GM23338 (cell line): ENCODE data around the gene PKD1. TPM values are rescaled to one million over a fixed set of nuclear protein-coding genes. Genes with fewer than 3 reads are reported as not detected.
A peak's percentile ranks its signal among the peaks of the same experiment; 100 is the strongest.

Source experiments
- ATAC-seq: fragments of 200-7000 bp; cut with Tn5 transposase; 3 replicates; pipeline ENCODE4 v1.9.1; 2020
- DNase-seq: peaks from one replicate; pipeline ENCODE4 v3.0.0-alpha.2; 2015; ENCODE audit warnings: low spot score
- H2AFZ ChIP-seq: fragments of 200-600 bp; sonication (generic); 2 replicates; pipeline ENCODE4 v1.8.0; 2016; ENCODE audit warnings: antibody characterized with exemption, mild to moderate bottlenecking, moderate library complexity
- H3F3A ChIP-seq: fragments of 200-600 bp; sonication (generic); replicated peaks from 2 replicates; pipeline ENCODE4 v1.8.0; 2017; ENCODE audit warnings: antibody characterized with exemption, mixed run types, low read depth
- H3K27ac ChIP-seq: fragments of 200-600 bp; sonication (generic); 2 replicates; pipeline ENCODE4 v1.6.1; 2016; ENCODE audit warnings: low read depth
- H3K27me3 ChIP-seq: fragments of 200-600 bp; sonication (generic); 2 replicates; pipeline ENCODE4 v1.8.0; 2016; ENCODE audit warnings: mild to moderate bottlenecking, mixed run types, moderate library complexity; ENCODE audit not compliant: insufficient read depth
- H3K36me3 ChIP-seq: fragments of 200-600 bp; sonication (generic); 2 replicates; pipeline ENCODE4 v1.8.0; 2016; ENCODE audit warnings: mild to moderate bottlenecking; ENCODE audit not compliant: insufficient read depth
- H3K4me1 ChIP-seq: fragments of 200-600 bp; sonication (generic); 2 replicates; pipeline ENCODE4 v1.8.0; 2016; ENCODE audit warnings: mild to moderate bottlenecking, moderate library complexity; ENCODE audit not compliant: insufficient read depth
- H3K4me2 ChIP-seq: fragments of 200-600 bp; sonication (generic); 2 replicates; pipeline ENCODE4 v1.7.1; 2017; ENCODE audit warnings: mixed run types
- H3K4me3 ChIP-seq: fragments of 200-600 bp; sonication (generic); 2 replicates; pipeline ENCODE4 v1.6.1; 2016; ENCODE audit warnings: mixed run types
- H3K79me2 ChIP-seq: fragments of 200-600 bp; sonication (generic); replicated peaks from 2 replicates; pipeline ENCODE4 v1.8.0; 2017; ENCODE audit warnings: mild to moderate bottlenecking; ENCODE audit not compliant: insufficient read depth
- H3K9me2 ChIP-seq: fragments of 200-600 bp; sonication (generic); 2 replicates; pipeline ENCODE4 v1.8.0; 2017; ENCODE audit not compliant: insufficient read depth
- H4K20me1 ChIP-seq: fragments of 200-600 bp; sonication (generic); replicated peaks from 2 replicates; pipeline ENCODE4 v1.8.0; 2017; ENCODE audit warnings: mild to moderate bottlenecking; ENCODE audit not compliant: insufficient read depth
- H3K27ac Mint-ChIP-seq: 2 replicates; pipeline ENCODE4 v1.8.0; 2020; ENCODE audit warnings: inconsistent platforms, mild to moderate bottlenecking, moderate library complexity, mixed read lengths
- H3K27me3 Mint-ChIP-seq: 3 replicates; pipeline ENCODE4 v1.8.0; 2022; ENCODE audit warnings: low read depth, mild to moderate bottlenecking, moderate library complexity, mixed read lengths, inconsistent platforms; ENCODE audit not compliant: insufficient read depth, poor library complexity
- H3K36me3 Mint-ChIP-seq: 3 replicates; pipeline ENCODE4 v1.8.0; 2021; ENCODE audit warnings: low read depth, mild to moderate bottlenecking, inconsistent platforms, moderate library complexity, mixed read lengths
- H3K4me1 Mint-ChIP-seq: 3 replicates; pipeline ENCODE4 v1.8.0; 2020; ENCODE audit warnings: mild to moderate bottlenecking, inconsistent platforms, mixed read lengths
- H3K4me3 Mint-ChIP-seq: 3 replicates; pipeline ENCODE4 v1.8.0; 2021; ENCODE audit warnings: moderate library complexity, mild to moderate bottlenecking, inconsistent platforms, mixed read lengths
- H3K9me3 Mint-ChIP-seq: 3 replicates; pipeline ENCODE4 v1.8.0; 2020; ENCODE audit warnings: moderate library complexity, mild to moderate bottlenecking, inconsistent platforms, mixed read lengths
- EZH2phosphoT487 ChIP-seq: fragments of 200-600 bp; sonication (generic); IDR thresholded peaks from one replicate; pipeline ENCODE4 v1.8.1; 2018; ENCODE audit warnings: antibody characterized with exemption; ENCODE audit not compliant: unreplicated experiment
- JUNB ChIP-seq: IDR thresholded peaks from one replicate; pipeline ENCODE4 v1.6.1; 2016; ENCODE audit warnings: antibody characterized with exemption; ENCODE audit not compliant: unreplicated experiment
- POLR2AphosphoS5 ChIP-seq: IDR thresholded peaks from 2 replicates; pipeline ENCODE4 v1.6.1; 2016; ENCODE audit warnings: antibody characterized with exemption, low read depth
- ZNF114 ChIP-seq: fragments of 250-450 bp; sonication (Bioruptor Pico); IDR thresholded peaks from 2 replicates; pipeline ENCODE4 v1.5.0; 2020; ENCODE audit warnings: mild to moderate bottlenecking, moderate library complexity
- polyA plus RNA-seq: library from polyadenylated mRNA; unstranded; fragments of >200 nt; fragmentation: Nextera tagmentation; extraction: Ambion mirVana; gene quantifications from 2 replicates; pipeline ENCODE4 v1.2.1, GENCODE V29; 2016
- total RNA-seq: library from RNA; depleted of rRNA; stranded (reverse); fragments of >200 nt; shearing (Covaris generic); gene quantifications from 2 replicates; pipeline ENCODE4 v1.2.3, GENCODE V29; 2014
- TF ChIP-seq, protein P1 (sequence below), 2 experiments: fragments of 200-600 bp in 1 of 2; sonication (generic) in 1 of 2; conservative IDR thresholded peaks; 2 replicates each; pipeline versions ENCODE4 v1.5.1 to v1.6.1; 2016 to 2017; ENCODE audit warnings: antibody characterized with exemption in 2 of 2, low read depth in 2 of 2, mild to moderate bottlenecking in 2 of 2, moderate library complexity in 1 of 2
- TF ChIP-seq, protein P2 (sequence below): IDR thresholded peaks from one replicate; pipeline ENCODE4 v1.6.1; 2018; ENCODE audit warnings: antibody characterized with exemption; ENCODE audit not compliant: unreplicated experiment
- TF ChIP-seq, protein P3 (sequence below): IDR thresholded peaks from 2 replicates; pipeline ENCODE4 v1.6.1; 2016; ENCODE audit warnings: antibody characterized with exemption

Gene PKD1
- total and polyA plus RNA-seq, 2 experiments from 2014 or later: 21.1 to 107 TPM

DNA sequence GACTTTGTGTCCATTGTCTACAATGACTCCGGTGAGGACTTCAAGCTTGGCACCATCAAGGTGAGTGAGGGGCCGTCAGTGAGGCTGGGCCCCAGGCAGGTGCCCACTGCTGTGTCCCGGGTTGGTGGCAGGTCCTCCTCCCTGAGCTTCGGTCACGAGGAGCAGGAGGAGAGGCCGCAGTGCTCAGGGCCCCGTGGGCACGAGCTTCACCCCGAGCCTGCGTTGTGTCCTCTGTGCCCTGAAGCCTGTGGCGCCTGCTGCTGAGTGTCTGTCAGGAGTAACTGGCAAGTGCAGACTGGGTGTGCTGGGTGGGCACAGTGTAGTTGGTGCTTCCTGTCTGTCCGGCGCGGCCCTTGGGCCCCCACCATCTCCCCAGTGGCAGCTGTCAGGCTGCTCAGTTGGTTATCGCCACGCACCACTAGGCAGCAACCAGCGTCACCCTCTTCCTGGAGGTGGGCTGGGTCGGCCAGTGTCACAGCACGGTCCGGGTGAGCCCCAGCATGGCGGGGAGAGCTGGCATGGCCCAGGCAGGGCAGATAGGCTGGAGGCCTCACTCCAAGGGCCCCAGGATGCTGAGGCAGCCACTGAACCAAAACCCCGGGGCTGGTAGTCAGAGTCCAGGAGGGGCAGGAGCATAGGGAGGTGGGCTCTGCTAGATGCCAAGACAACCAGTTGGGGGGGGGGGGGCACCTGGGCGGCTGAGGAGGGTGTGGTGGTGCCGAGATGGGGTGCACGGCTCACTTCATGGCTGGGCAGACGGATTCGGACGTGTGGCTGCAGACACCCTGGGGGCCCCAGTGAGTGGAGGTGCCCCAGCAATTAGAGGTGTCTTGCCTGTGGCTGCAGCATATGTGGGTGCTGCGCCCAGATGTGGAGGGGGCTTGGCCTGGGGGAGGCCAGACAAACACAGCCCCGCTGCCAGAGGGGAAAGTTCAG is 48.6 kb downstream of the PKD1 start:
- DNase-seq (no peak), ATAC-seq (no peak)
- no peak for TF ChIP-seq POLR2AphosphoS5
- TF ChIP-seq, protein P1, sequence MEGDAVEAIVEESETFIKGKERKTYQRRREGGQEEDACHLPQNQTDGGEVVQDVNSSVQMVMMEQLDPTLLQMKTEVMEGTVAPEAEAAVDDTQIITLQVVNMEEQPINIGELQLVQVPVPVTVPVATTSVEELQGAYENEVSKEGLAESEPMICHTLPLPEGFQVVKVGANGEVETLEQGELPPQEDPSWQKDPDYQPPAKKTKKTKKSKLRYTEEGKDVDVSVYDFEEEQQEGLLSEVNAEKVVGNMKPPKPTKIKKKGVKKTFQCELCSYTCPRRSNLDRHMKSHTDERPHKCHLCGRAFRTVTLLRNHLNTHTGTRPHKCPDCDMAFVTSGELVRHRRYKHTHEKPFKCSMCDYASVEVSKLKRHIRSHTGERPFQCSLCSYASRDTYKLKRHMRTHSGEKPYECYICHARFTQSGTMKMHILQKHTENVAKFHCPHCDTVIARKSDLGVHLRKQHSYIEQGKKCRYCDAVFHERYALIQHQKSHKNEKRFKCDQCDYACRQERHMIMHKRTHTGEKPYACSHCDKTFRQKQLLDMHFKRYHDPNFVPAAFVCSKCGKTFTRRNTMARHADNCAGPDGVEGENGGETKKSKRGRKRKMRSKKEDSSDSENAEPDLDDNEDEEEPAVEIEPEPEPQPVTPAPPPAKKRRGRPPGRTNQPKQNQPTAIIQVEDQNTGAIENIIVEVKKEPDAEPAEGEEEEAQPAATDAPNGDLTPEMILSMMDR (conservative IDR thresholded peaks at IDR 0.05; ENCODE audit: low read depth in 2 of 2): no peak
- Histone ChIP-seq H3F3A (peaks cover 8% of the 10 kb centered on the region; the same call in 1 of the 2 replicates), H3K79me2 (no peaks in the 10 kb centered on the region), H3K36me3 (no peaks in the 10 kb centered on the region), H3K27me3 (no peaks in the 10 kb centered on the region), H4K20me1 (no peaks in the 10 kb centered on the region; the same call in 1 of the 2 replicates), H3K4me2 (no peak overlapping the region), H2AFZ (no peak overlapping the region), H3K4me1 (peaks cover 4% of the 10 kb centered on the region; the same call in 1 of the 2 replicates), H3K27ac (no peak overlapping the region), H3K4me3 (no peak overlapping the region), H3K9me2 (no peaks in the 10 kb centered on the region)
- no peak overlapping the region for H3K27ac Mint-ChIP-seq
- H3K36me3 Mint-ChIP-seq: peaks cover 8% of the 10 kb centered on the region; the same call in 2 of the 3 replicates
- no peaks in the 10 kb centered on the region for H3K9me3 Mint-ChIP-seq
- H3K27me3 Mint-ChIP-seq: peaks cover 10% of the 10 kb centered on the region
- no peaks in the 10 kb centered on the region for H3K4me1 Mint-ChIP-seq
- H3K4me3 Mint-ChIP-seq: no peak overlapping the region

DNA sequence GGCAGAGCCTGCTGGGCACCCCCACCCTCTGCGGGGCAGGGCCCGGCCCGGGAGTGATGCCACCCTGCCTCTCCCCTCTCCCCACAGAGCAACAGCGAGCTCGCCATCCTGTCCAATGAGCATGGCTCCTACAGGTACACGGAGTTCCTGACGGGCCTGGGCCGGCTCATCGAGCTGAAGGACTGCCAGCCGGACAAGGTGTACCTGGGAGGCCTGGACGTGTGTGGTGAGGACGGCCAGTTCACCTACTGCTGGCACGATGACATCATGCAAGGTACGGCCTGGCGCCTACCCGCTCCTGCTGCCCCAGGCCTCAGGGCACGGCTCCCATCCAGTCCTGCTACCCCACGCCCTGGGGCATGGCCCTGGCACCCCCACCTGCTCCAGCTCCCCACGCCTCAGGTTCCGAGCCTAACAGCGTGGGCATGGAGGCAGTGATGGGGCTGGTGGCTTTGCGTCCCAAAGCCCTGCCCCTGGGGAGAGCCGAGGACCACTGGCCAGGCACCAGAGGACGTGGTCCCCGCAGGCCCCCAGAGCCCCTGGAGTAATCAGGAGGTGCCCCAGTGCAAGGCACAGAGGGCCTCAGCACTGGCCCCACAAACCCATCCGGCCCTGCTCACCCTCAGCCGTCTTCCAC is 49.5 kb downstream of the PKD1 start:
- no peak overlapping the region for H2AFZ ChIP-seq
- Mint-ChIP-seq H3K4me3 (no peak overlapping the region), H3K36me3 (peaks cover 8% of the 10 kb centered on the region; the same call in 2 of the 3 replicates), H3K4me1 (no peaks in the 10 kb centered on the region), H3K27ac (no peak overlapping the region), H3K27me3 (peaks cover 10% of the 10 kb centered on the region), H3K9me3 (no peaks in the 10 kb centered on the region)
- DNase-seq (no peak), ATAC-seq (no peak)
- no peaks in the 10 kb centered on the region for H3K36me3 ChIP-seq
- H3K27ac ChIP-seq: 0 out of 2 replicates have a peak overlapping the region, but pooled peaks have one; percentile 9
- H3K4me2 ChIP-seq: no peak overlapping the region
- no peak overlapping the region for H3K4me3 ChIP-seq
- no peaks in the 10 kb centered on the region for H3K9me2 ChIP-seq
- no peaks in the 10 kb centered on the region for H3K4me1 ChIP-seq
- H3K27me3 ChIP-seq: no peaks in the 10 kb centered on the region
- no peaks in the 10 kb centered on the region for H3K79me2 ChIP-seq
- peaks cover 7% of the 10 kb centered on the region; the same call in 1 of the 2 replicates for H3F3A ChIP-seq
- H4K20me1 ChIP-seq: no peaks in the 10 kb centered on the region
- TF ChIP-seq JUNB: no peak
- TF ChIP-seq, protein P2, sequence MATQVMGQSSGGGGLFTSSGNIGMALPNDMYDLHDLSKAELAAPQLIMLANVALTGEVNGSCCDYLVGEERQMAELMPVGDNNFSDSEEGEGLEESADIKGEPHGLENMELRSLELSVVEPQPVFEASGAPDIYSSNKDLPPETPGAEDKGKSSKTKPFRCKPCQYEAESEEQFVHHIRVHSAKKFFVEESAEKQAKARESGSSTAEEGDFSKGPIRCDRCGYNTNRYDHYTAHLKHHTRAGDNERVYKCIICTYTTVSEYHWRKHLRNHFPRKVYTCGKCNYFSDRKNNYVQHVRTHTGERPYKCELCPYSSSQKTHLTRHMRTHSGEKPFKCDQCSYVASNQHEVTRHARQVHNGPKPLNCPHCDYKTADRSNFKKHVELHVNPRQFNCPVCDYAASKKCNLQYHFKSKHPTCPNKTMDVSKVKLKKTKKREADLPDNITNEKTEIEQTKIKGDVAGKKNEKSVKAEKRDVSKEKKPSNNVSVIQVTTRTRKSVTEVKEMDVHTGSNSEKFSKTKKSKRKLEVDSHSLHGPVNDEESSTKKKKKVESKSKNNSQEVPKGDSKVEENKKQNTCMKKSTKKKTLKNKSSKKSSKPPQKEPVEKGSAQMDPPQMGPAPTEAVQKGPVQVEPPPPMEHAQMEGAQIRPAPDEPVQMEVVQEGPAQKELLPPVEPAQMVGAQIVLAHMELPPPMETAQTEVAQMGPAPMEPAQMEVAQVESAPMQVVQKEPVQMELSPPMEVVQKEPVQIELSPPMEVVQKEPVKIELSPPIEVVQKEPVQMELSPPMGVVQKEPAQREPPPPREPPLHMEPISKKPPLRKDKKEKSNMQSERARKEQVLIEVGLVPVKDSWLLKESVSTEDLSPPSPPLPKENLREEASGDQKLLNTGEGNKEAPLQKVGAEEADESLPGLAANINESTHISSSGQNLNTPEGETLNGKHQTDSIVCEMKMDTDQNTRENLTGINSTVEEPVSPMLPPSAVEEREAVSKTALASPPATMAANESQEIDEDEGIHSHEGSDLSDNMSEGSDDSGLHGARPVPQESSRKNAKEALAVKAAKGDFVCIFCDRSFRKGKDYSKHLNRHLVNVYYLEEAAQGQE: no peak
- TF ChIP-seq EZH2phosphoT487: no peak
- TF ChIP-seq, protein P3, sequence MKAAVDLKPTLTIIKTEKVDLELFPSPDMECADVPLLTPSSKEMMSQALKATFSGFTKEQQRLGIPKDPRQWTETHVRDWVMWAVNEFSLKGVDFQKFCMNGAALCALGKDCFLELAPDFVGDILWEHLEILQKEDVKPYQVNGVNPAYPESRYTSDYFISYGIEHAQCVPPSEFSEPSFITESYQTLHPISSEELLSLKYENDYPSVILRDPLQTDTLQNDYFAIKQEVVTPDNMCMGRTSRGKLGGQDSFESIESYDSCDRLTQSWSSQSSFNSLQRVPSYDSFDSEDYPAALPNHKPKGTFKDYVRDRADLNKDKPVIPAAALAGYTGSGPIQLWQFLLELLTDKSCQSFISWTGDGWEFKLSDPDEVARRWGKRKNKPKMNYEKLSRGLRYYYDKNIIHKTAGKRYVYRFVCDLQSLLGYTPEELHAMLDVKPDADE: no peak
- TF ChIP-seq ZNF114 (CRISPR knock-in tag): no peak
